ENCODE measurements around the gene FARSA. TPM values are rescaled to one million over a fixed set of nuclear protein-coding genes. Genes with fewer than 3 reads are reported as not detected.

Gene FARSA
- total and polyA plus RNA-seq, 2 of the 13 experiments (the other 11 are each of a cell fraction or from before 2014, with no cell fraction given): 25.9 to 72.0 TPM

DNA sequence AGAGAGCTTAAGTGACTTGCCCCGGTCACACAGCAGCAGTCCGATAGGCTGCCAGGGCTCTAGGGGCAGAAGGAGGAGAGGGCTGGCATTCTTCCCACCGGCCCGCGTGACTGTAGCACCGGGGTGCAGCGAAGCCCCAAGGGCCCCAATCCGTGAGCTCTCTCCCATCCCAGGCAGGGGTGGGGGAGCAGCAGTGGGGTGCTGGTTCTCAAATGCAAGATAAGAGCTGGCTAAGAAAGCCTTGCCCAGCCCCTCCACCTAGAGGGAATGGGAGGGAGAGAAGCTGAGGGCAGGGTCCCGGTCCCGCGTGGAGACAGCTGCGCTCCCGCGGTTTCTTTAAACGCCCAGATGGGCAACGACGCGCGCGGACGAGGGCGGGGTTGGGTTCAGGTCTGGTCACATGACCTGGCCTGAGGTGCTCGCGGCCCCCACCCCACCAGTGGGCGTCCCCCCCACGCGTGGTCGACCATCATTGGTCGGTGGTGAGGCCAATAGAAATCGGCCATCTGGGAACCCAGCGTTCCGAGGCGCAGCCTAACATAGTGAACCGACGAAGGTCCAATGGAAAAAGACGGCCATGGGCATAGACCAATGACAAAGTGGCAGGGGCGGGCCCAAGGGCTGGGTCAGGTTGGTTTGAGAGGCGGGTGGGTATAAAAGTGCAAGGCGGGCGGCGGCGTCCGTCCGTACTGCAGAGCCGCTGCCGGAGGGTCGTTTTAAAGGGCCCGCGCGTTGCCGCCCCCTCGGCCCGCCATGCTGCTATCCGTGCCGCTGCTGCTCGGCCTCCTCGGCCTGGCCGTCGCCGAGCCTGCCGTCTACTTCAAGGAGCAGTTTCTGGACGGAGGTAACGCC lies 4.6 kb upstream of the FARSA start, which contains the start of gene CALR (continued):
- TF ChIP-seq MTF2 (CRISPR knock-in tag; IDR thresholded peaks at IDR 0.05; ENCODE audit: borderline replicate concordance) (peak; percentile 67; the same call in 1 of the 2 replicates), HCFC1 (IDR thresholded peaks at IDR 0.05; ENCODE audit: low read depth, low read length) (peak; percentile 3; the same call in 1 of the 2 replicates), LCORL (IDR thresholded peaks at IDR 0.05) (no peak), LCORL (CRISPR knock-in tag; IDR thresholded peaks at IDR 0.05) (peak; percentile 16; the same call in 1 of the 2 replicates), NONO (IDR thresholded peaks at IDR 0.05) (no peak), NONO (CRISPR knock-in tag; conservative IDR thresholded peaks at IDR 0.05) (peak; percentile 58), ATF1 (CRISPR knock-in tag; IDR thresholded peaks at IDR 0.05) (peak; percentile 82), ZFP62 (CRISPR knock-in tag; IDR thresholded peaks at IDR 0.05) (no peak), KDM5B (CRISPR knock-in tag; IDR thresholded peaks at IDR 0.05; ENCODE audit: borderline replicate concordance) (peak; percentile 88), TEAD3 (CRISPR knock-in tag; optimal IDR thresholded peaks at IDR 0.05; ENCODE audit: borderline replicate concordance) (peak; percentile 84), NCOA1 (CRISPR knock-in tag; IDR thresholded peaks at IDR 0.05) (peak; percentile 75; the same call in 1 of the 2 replicates), AKAP8 (CRISPR knock-in tag; IDR thresholded peaks at IDR 0.05) (no peak), AGO1 (IDR thresholded peaks at IDR 0.05; ENCODE audit: low read depth, low read length, poor library complexity, severe bottlenecking) (peak; percentile 48), ELF1 (CRISPR knock-in tag; IDR thresholded peaks at IDR 0.05) (peak; percentile 19; the same call in 1 of the 2 replicates)
- TF ChIP-seq, protein P1, sequence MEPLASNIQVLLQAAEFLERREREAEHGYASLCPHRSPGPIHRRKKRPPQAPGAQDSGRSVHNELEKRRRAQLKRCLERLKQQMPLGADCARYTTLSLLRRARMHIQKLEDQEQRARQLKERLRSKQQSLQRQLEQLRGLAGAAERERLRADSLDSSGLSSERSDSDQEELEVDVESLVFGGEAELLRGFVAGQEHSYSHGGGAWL (CRISPR knock-in tag; IDR thresholded peaks at IDR 0.05): peak; percentile 71; the same call in 1 of the 2 replicates
- TF ChIP-seq, protein P2, sequence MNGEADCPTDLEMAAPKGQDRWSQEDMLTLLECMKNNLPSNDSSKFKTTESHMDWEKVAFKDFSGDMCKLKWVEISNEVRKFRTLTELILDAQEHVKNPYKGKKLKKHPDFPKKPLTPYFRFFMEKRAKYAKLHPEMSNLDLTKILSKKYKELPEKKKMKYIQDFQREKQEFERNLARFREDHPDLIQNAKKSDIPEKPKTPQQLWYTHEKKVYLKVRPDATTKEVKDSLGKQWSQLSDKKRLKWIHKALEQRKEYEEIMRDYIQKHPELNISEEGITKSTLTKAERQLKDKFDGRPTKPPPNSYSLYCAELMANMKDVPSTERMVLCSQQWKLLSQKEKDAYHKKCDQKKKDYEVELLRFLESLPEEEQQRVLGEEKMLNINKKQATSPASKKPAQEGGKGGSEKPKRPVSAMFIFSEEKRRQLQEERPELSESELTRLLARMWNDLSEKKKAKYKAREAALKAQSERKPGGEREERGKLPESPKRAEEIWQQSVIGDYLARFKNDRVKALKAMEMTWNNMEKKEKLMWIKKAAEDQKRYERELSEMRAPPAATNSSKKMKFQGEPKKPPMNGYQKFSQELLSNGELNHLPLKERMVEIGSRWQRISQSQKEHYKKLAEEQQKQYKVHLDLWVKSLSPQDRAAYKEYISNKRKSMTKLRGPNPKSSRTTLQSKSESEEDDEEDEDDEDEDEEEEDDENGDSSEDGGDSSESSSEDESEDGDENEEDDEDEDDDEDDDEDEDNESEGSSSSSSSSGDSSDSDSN (CRISPR knock-in tag; IDR thresholded peaks at IDR 0.05): peak; percentile 58; the same call in 1 of the 2 replicates
- TF ChIP-seq, protein P3, sequence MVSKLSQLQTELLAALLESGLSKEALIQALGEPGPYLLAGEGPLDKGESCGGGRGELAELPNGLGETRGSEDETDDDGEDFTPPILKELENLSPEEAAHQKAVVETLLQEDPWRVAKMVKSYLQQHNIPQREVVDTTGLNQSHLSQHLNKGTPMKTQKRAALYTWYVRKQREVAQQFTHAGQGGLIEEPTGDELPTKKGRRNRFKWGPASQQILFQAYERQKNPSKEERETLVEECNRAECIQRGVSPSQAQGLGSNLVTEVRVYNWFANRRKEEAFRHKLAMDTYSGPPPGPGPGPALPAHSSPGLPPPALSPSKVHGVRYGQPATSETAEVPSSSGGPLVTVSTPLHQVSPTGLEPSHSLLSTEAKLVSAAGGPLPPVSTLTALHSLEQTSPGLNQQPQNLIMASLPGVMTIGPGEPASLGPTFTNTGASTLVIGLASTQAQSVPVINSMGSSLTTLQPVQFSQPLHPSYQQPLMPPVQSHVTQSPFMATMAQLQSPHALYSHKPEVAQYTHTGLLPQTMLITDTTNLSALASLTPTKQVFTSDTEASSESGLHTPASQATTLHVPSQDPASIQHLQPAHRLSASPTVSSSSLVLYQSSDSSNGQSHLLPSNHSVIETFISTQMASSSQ (IDR thresholded peaks at IDR 0.05; ENCODE audit: low read depth): no peak
- TF ChIP-seq, protein P3 (CRISPR knock-in tag; IDR thresholded peaks at IDR 0.05; ENCODE audit: borderline replicate concordance): peak; percentile 69; the same call in 1 of the 2 replicates
- TF ChIP-seq, protein P4, sequence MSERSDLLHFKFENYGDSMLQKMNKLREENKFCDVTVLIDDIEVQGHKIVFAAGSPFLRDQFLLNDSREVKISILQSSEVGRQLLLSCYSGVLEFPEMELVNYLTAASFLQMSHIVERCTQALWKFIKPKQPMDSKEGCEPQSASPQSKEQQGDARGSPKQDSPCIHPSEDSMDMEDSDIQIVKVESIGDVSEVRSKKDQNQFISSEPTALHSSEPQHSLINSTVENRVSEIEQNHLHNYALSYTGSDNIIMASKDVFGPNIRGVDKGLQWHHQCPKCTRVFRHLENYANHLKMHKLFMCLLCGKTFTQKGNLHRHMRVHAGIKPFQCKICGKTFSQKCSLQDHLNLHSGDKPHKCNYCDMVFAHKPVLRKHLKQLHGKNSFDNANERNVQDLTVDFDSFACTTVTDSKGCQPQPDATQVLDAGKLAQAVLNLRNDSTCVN (CRISPR knock-in tag; IDR thresholded peaks at IDR 0.05; ENCODE audit: borderline replicate concordance): peak; percentile 43; the same call in 1 of the 2 replicates
- TF ChIP-seq, protein P5, sequence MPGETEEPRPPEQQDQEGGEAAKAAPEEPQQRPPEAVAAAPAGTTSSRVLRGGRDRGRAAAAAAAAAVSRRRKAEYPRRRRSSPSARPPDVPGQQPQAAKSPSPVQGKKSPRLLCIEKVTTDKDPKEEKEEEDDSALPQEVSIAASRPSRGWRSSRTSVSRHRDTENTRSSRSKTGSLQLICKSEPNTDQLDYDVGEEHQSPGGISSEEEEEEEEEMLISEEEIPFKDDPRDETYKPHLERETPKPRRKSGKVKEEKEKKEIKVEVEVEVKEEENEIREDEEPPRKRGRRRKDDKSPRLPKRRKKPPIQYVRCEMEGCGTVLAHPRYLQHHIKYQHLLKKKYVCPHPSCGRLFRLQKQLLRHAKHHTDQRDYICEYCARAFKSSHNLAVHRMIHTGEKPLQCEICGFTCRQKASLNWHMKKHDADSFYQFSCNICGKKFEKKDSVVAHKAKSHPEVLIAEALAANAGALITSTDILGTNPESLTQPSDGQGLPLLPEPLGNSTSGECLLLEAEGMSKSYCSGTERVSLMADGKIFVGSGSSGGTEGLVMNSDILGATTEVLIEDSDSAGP (CRISPR knock-in tag; IDR thresholded peaks at IDR 0.05; ENCODE audit: borderline replicate concordance): peak; percentile 99

All from HepG2 (cell line).